K562 (cell line): ENCODE measurements around the gene MBOAT2. TPM values are rescaled to one million over a fixed set of nuclear protein-coding genes. Genes with fewer than 3 reads are reported as not detected.

Experiments
- ATAC-seq: fragments of 200-7000 bp; cut with Tn5 transposase; 3 replicates; pipeline ENCODE4 v1.9.1; 2020; ENCODE audit warnings: moderate library complexity
- BruUV-seq: library from RNA; stranded (reverse); fragments of 400-500 nt; replicated peaks from 2 replicates; lab custom pipeline; 2021; lab: Mats Ljungman, UMichigan
- CTCF ChIA-PET: fragments of 300-600 bp; formaldehyde crosslinking; extraction: SDS; loops from one replicate; lab custom pipeline; 2021; ENCODE audit warnings: low intra/inter-chr PET ratio; lab: Yijun Ruan, JAX
- POLR2A ChIA-PET: fragments of 300-600, 350-650 bp; sonication (Branson Sonifier 250); formaldehyde crosslinking; extraction: SDS; loops from one replicate; lab custom pipeline; 2021; ENCODE audit warnings: antibody characterized with exemption, inconsistent platforms; lab: Yijun Ruan, JAX
- DNase-seq, 4 experiments: peaks; one replicate each; pipeline versions ENCODE4 v3.0.0 to v3.0.0-alpha.2; 2011 to 2018; ENCODE audit warnings: low spot score in 3 of 4, mixed read lengths in 3 of 4; ENCODE audit errors: extremely low read depth in 1 of 4
- FAIRE-seq: peaks from 2 replicates; lab custom pipeline; 2011; peaks lifted over from hg19 to GRCh38; lab: Jason Lieb, UNC
- H2AFZ ChIP-seq: 2 replicates; pipeline ENCODE4 v1.6.0; 2011; ENCODE audit warnings: low read depth, low read length, control low read depth, inconsistent platforms
- H3K27ac ChIP-seq: fragments of 200-600 bp; 3 replicates; pipeline ENCODE4 v1.8.0; 2011; ENCODE audit warnings: low read depth, mild to moderate bottlenecking, control low read depth, inconsistent platforms, low read length, moderate library complexity, mixed read lengths; ENCODE audit errors: extremely low read depth
- H3K27me3 ChIP-seq, 2 experiments: fragments of 300-600 bp in 1 of 2; 2 replicates in 1 of 2; 3 replicates in 1 of 2; pipeline versions ENCODE4 v1.6.0 to v1.8.0; 2011; ENCODE audit warnings: inconsistent platforms in 2 of 2, low read length in 2 of 2, mild to moderate bottlenecking in 1 of 2, mixed read lengths in 1 of 2, moderate library complexity in 1 of 2; ENCODE audit not compliant: control insufficient read depth in 2 of 2, insufficient read depth in 2 of 2
- H3K36me3 ChIP-seq: fragments of 300-600 bp; 3 replicates; pipeline ENCODE4 v1.8.0; 2011; ENCODE audit warnings: mild to moderate bottlenecking, low read length, inconsistent platforms; ENCODE audit not compliant: control insufficient read depth, insufficient read depth
- H3K4me1 ChIP-seq, 2 experiments: fragments of 200-600 bp in 1 of 2; replicated peaks in 1 of 2; 2 replicates in 1 of 2; 3 replicates in 1 of 2; pipeline versions ENCODE4 v1.5.1 to v1.8.0; 2011; ENCODE audit warnings: inconsistent platforms in 2 of 2, low read length in 2 of 2, mild to moderate bottlenecking in 1 of 2, mixed read lengths in 1 of 2, moderate library complexity in 1 of 2; ENCODE audit not compliant: control insufficient read depth in 2 of 2, insufficient read depth in 2 of 2
- H3K4me2 ChIP-seq: 2 replicates; pipeline ENCODE4 v1.6.1; 2011; ENCODE audit warnings: low read length, control low read depth, inconsistent platforms, mixed read lengths; ENCODE audit not compliant: insufficient read depth
- H3K4me3 ChIP-seq: fragments of 200-600 bp; sonication (generic), shearing (Covaris generic); 2 replicates; pipeline ENCODE4 v1.5.1; 2016; ENCODE audit warnings: control low read depth, inconsistent platforms
- H3K79me2 ChIP-seq: fragments of 200-600 bp; 3 replicates; pipeline ENCODE4 v1.8.0; 2011; ENCODE audit warnings: low read length, inconsistent platforms; ENCODE audit not compliant: control insufficient read depth, insufficient read depth
- H3K9ac ChIP-seq, 2 experiments: 2 replicates each; pipeline versions ENCODE4 v1.6.0 to v1.6.1; 2011; ENCODE audit warnings: low read depth in 2 of 2, low read length in 2 of 2, control low read depth in 1 of 2, inconsistent platforms in 1 of 2, mild to moderate bottlenecking in 1 of 2, mixed read lengths in 1 of 2; ENCODE audit not compliant: insufficient read depth in 1 of 2
- H3K9me1 ChIP-seq: one replicate; pipeline ENCODE4 v1.6.0; 2011; ENCODE audit warnings: inconsistent platforms, mild to moderate bottlenecking, low read length, moderate library complexity; ENCODE audit not compliant: control insufficient read depth, insufficient read depth
- H3K9me3 ChIP-seq: replicated peaks from 2 replicates; pipeline ENCODE4 v1.5.1; 2011; ENCODE audit warnings: low read depth, low read length, inconsistent platforms; ENCODE audit not compliant: control insufficient read depth, insufficient read depth
- H4K20me1 ChIP-seq: replicated peaks from 2 replicates; pipeline ENCODE4 v1.6.1; 2011; ENCODE audit warnings: low read length, inconsistent platforms, mixed read lengths; ENCODE audit not compliant: control insufficient read depth, insufficient read depth
- CBX8 ChIP-seq: fragments of 200-600 bp; sonication (generic); IDR thresholded peaks from 2 replicates; pipeline ENCODE4 v1.6.1; 2012; ENCODE audit warnings: borderline replicate concordance, mixed run types, low read depth, mild to moderate bottlenecking, moderate library complexity, mixed read lengths, low read length, control low read depth, inconsistent platforms; ENCODE audit not compliant: poor library complexity, severe bottlenecking; ENCODE audit errors: extremely low read depth
- KAT7 ChIP-seq: sonication (generic); formaldehyde crosslinking; IDR thresholded peaks from 2 replicates; pipeline ENCODE4 v1.8.0; 2022; ENCODE audit warnings: missing genetic modification reagents, mild to moderate bottlenecking, borderline replicate concordance
- PBX2 ChIP-seq, 2 experiments: IDR thresholded peaks in 1 of 2; conservative IDR thresholded peaks in 1 of 2; 2 replicates each; pipeline ENCODE4 v1.6.1; 2016; ENCODE audit warnings: low read depth in 2 of 2, mild to moderate bottlenecking in 1 of 2, missing compliant biosample characterization in 1 of 2, missing genetic modification characterization in 1 of 2, moderate library complexity in 1 of 2
- SLC30A9 ChIP-seq: fragments of 250-450 bp; sonication (Bioruptor Pico); IDR thresholded peaks from 2 replicates; pipeline ENCODE4 v1.8.0; 2022; ENCODE audit warnings: mild to moderate bottlenecking, moderate library complexity
- ZNF507 ChIP-seq: conservative IDR thresholded peaks from 2 replicates; pipeline ENCODE4 v1.6.1; 2017; ENCODE audit warnings: missing genetic modification characterization, missing compliant biosample characterization
- WGBS: fragments of 100-300 bp; shearing (Covaris generic); methylation state at CpG from one replicate; pipeline ENCODE4 v1.1.6; 2016; ENCODE audit warnings: low coverage, mixed read lengths; ENCODE audit not compliant: insufficient coverage; ENCODE audit errors: missing lambda C conversion rate; 5-methylcytosine and 5-hydroxymethylcytosine counted together
- in situ Hi-C: fragments of 300-500 bp; cut with MboI; formaldehyde crosslinking; loops from 4 replicates; pipeline ENCODE4 v1.15.0; 2018; ENCODE audit warnings: inconsistent platforms, mixed read lengths
- intact Hi-C: fragments of 100-400 bp; cut with micrococcal nuclease; formaldehyde crosslinking; loops from 2 replicates; pipeline ENCODE4 v1.14.2; 2022
- polyA plus RNA-seq, 8 experiments: library from polyadenylated mRNA; depleted of rRNA in 4 of 8; stranded (reverse) in 5 of 8; unstranded in 3 of 8; fragments of >200 nt; fragmentation: Nextera tagmentation in 2 of 8; fragmentation: Illumina TruSeq in 1 of 8; extraction: Ambion mirVana in 2 of 8; extraction: Trizol in 1 of 8; gene quantifications; 2 replicates each; pipeline versions ENCODE4 v1.2.1 to v1.2.3, GENCODE V29; 2011 to 2014; ENCODE audit warnings: inconsistent platforms in 1 of 8, missing spikeins in 1 of 8
- total RNA-seq, 7 experiments: library from RNA; depleted of rRNA in 6 of 7; stranded (reverse); fragments of >200 nt in 6 of 7; fragmentation: Illumina TruSeq in 2 of 7; extraction: Trizol in 2 of 7; gene quantifications; 2 replicates each; pipeline versions ENCODE4 v1.2.1 to v1.2.3, GENCODE V29; 2011 to 2021; ENCODE audit warnings: low replicate concordance in 1 of 7

Gene MBOAT2
- total and polyA plus RNA-seq, 9 of the 15 experiments (the other 6 are each of a cell fraction or from before 2014, with no cell fraction given), result 8.4 to 122 (median 27.6) TPM

DNA sequence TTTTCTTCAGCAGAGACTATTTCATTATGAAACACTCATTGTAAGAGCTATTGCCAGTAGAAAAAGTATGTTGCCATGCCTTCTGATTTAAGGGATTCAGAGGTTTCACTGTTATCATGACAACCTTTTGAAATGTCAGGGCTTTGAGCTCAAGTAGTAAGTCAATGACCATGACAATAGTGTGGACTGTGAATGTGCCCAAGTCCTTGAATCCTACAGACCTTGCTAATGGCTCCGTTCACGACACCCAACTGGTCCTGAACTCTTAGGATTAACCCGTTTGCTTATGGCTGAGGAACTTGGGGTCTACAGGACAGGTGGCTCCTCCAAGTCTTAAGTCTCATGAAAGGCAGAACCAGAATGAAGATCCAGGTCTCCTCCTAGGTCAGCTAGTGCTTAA, 148.5 kb downstream of the MBOAT2 start:
- Histone ChIP-seq H3K27me3 (no peaks in the 10 kb centered on the region), H3K4me2 (no peak overlapping the region), H3K9ac (no peak overlapping the region), H4K20me1 (no peaks in the 10 kb centered on the region), H3K36me3 (peaks cover 23% of the 10 kb centered on the region), H3K9me1 (no peaks in the 10 kb centered on the region), H3K4me1 (peaks cover 0 to 31% of the 10 kb centered on the region in 2 experiments; a peak in 3 of 5 replicates), H2AFZ (no peak overlapping the region), H3K27ac (no peak overlapping the region), H3K4me3 (no peak overlapping the region), H3K9me3 (no peaks in the 10 kb centered on the region), H3K79me2 (no peaks in the 10 kb centered on the region)
- CTCF ChIA-PET, result no interaction called here
- ATAC-seq, result no peak
- no peak for TF ChIP-seq SLC30A9
- TF ChIP-seq ZNF507, result no peak
- no peak for TF ChIP-seq PBX2 (CRISPR knock-in tag; IDR thresholded peaks at IDR 0.05; ENCODE audit: low read depth)
- no peak for TF ChIP-seq PBX2 (tag; conservative IDR thresholded peaks at IDR 0.05; ENCODE audit: low read depth)
- TF ChIP-seq KAT7 (CRISPR knock-in tag), result no peak
- no peak for TF ChIP-seq CBX8
- DNase-seq, result no peak
- BruUV-seq, result no TSS peak
- peak; percentile 6 for FAIRE-seq
- intact Hi-C loops (no loop called here), in situ Hi-C loops (no loop called here)
- 80% methylated on average over 3 of the region's 3 CpGs for WGBS
- POLR2A ChIA-PET, result interaction anchor here (1.1 to 1.5 kb wide), 3 partner anchors 10 to 40 kb away, joined by 3 read pairs; no protein-coding TSS in a partner anchor
